HepG2 (cell line): ENCODE results near the gene FAM83G. TPM values are rescaled to one million over a fixed set of nuclear protein-coding genes. Genes with fewer than 3 reads are reported as not detected.

Experiments
- BHLHE40 ChIP-seq: IDR thresholded peaks from 2 replicates; pipeline ENCODE4 v1.6.1; 2011; ENCODE audit warnings: low read length, improper control_type of control experiment
- CSRNP1 ChIP-seq: sonication (generic); formaldehyde crosslinking; IDR thresholded peaks from 2 replicates; pipeline ENCODE4 v1.8.1; 2023; ENCODE audit warnings: mild to moderate bottlenecking, missing genetic modification reagents
- HMG20A ChIP-seq: IDR thresholded peaks from 2 replicates; pipeline ENCODE4 v1.6.1; 2016; ENCODE audit warnings: borderline replicate concordance
- MAF1 ChIP-seq: sonication (generic); formaldehyde crosslinking; IDR thresholded peaks from 2 replicates; pipeline ENCODE4 v1.5.0; 2020; ENCODE audit warnings: missing genetic modification reagents, borderline replicate concordance
- MEIS1 ChIP-seq: sonication (generic); formaldehyde crosslinking; IDR thresholded peaks from 2 replicates; pipeline ENCODE4 v1.9.0; 2021; ENCODE audit warnings: mild to moderate bottlenecking, missing genetic modification reagents, moderate library complexity, borderline replicate concordance
- MLLT10 ChIP-seq: sonication (generic); formaldehyde crosslinking; IDR thresholded peaks from 2 replicates; pipeline ENCODE4 v1.4.0; 2020; ENCODE audit warnings: missing genetic modification reagents
- MXD1 ChIP-seq: sonication (generic); formaldehyde crosslinking; IDR thresholded peaks from 2 replicates; pipeline ENCODE4 v1.4.0; 2020; ENCODE audit warnings: mild to moderate bottlenecking, missing genetic modification reagents
- NAIF1 ChIP-seq: sonication (generic); formaldehyde crosslinking; IDR thresholded peaks from 2 replicates; pipeline ENCODE4 v1.5.0; 2020; ENCODE audit warnings: mild to moderate bottlenecking, missing genetic modification reagents, borderline replicate concordance
- RBAK ChIP-seq: sonication (generic); formaldehyde crosslinking; IDR thresholded peaks from 2 replicates; pipeline ENCODE4 v1.5.1; 2020; ENCODE audit warnings: mild to moderate bottlenecking, missing genetic modification reagents
- SALL2 ChIP-seq: sonication (generic); formaldehyde crosslinking; IDR thresholded peaks from 2 replicates; pipeline ENCODE4 v1.8.1; 2023; ENCODE audit warnings: mild to moderate bottlenecking, missing genetic modification reagents, inconsistent platforms
- ZBTB1 ChIP-seq: sonication (generic); formaldehyde crosslinking; IDR thresholded peaks from 2 replicates; pipeline ENCODE4 v1.4.0; 2020; ENCODE audit warnings: missing genetic modification reagents, borderline replicate concordance
- ZBTB43 ChIP-seq: sonication (generic); formaldehyde crosslinking; conservative IDR thresholded peaks from 2 replicates; pipeline ENCODE4 v1.4.0; 2020; ENCODE audit warnings: missing genetic modification reagents
- ZNF382 ChIP-seq: sonication (generic); formaldehyde crosslinking; IDR thresholded peaks from 2 replicates; pipeline ENCODE4 v1.5.0; 2020; ENCODE audit warnings: missing genetic modification reagents, mild to moderate bottlenecking, borderline replicate concordance
- ZNF510 ChIP-seq: sonication (generic); formaldehyde crosslinking; IDR thresholded peaks from 2 replicates; pipeline ENCODE4 v1.4.0; 2020; ENCODE audit warnings: low read depth, mild to moderate bottlenecking, missing genetic modification reagents
- ZNF543 ChIP-seq: sonication (generic); formaldehyde crosslinking; IDR thresholded peaks from 2 replicates; pipeline ENCODE4 v1.4.0; 2020; ENCODE audit warnings: mild to moderate bottlenecking, missing genetic modification reagents
- ZNF646 ChIP-seq: sonication (generic); formaldehyde crosslinking; IDR thresholded peaks from 2 replicates; pipeline ENCODE4 v1.9.0; 2021; ENCODE audit warnings: mild to moderate bottlenecking, missing genetic modification reagents
- ZNF678 ChIP-seq: sonication (generic); formaldehyde crosslinking; IDR thresholded peaks from 2 replicates; pipeline ENCODE4 v1.4.0; 2020; ENCODE audit warnings: mild to moderate bottlenecking, missing genetic modification reagents
- ZNF775 ChIP-seq: sonication (generic); formaldehyde crosslinking; IDR thresholded peaks from 2 replicates; pipeline ENCODE4 v1.4.0; 2020; ENCODE audit warnings: missing genetic modification reagents, mild to moderate bottlenecking, moderate library complexity, borderline replicate concordance
- ZNF816 ChIP-seq: sonication (generic); formaldehyde crosslinking; IDR thresholded peaks from 2 replicates; pipeline ENCODE4 v1.8.0; 2022; ENCODE audit warnings: missing genetic modification reagents, mild to moderate bottlenecking, borderline replicate concordance
- polyA plus RNA-seq, 8 experiments: library from polyadenylated mRNA; depleted of rRNA in 3 of 8; stranded (reverse) in 7 of 8; unstranded in 1 of 8; fragments of >200 nt; fragmentation: Illumina TruSeq in 4 of 8; extraction: Trizol in 4 of 8; gene quantifications; 2 replicates each; pipeline versions ENCODE4 v1.2.1 to v1.2.3, GENCODE V29; 2011 to 2016; ENCODE audit warnings: low read depth in 4 of 8, missing spikeins in 1 of 8, mixed read lengths in 1 of 8; ENCODE audit not compliant: insufficient read depth in 1 of 8
- total RNA-seq, 5 experiments: library from RNA; depleted of rRNA; stranded (reverse); fragments of >200 nt; fragmentation: Illumina TruSeq; extraction: Trizol; gene quantifications; 2 replicates each; pipeline ENCODE4 v1.2.3, GENCODE V29; 2016; ENCODE audit warnings: low read depth in 1 of 5

Gene FAM83G
- total and polyA plus RNA-seq, 2 of the 13 experiments (the other 11 are each of a cell fraction or from before 2014, with no cell fraction given), result 13.7 to 18.6 TPM

GRCh38 chr17:19004421-19005136 is at the start of gene FAM83G (continued):
- no peak for TF ChIP-seq ZNF646 (CRISPR knock-in tag)
- no peak; the same call in 1 of the 2 replicates for TF ChIP-seq MXD1 (CRISPR knock-in tag)
- TF ChIP-seq ZNF382 (CRISPR knock-in tag), result no peak
- TF ChIP-seq MLLT10 (CRISPR knock-in tag), result no peak
- no peak for TF ChIP-seq CSRNP1
- no peak for TF ChIP-seq SALL2
- no peak for TF ChIP-seq ZNF510 (CRISPR knock-in tag)
- no peak for TF ChIP-seq ZNF816 (CRISPR knock-in tag)
- peak; percentile 51; the same call in 1 of the 2 replicates for TF ChIP-seq ZNF543 (CRISPR knock-in tag)
- TF ChIP-seq ZNF775 (CRISPR knock-in tag), result no peak
- peak; percentile 65; the same call in 1 of the 2 replicates for TF ChIP-seq ZNF678 (CRISPR knock-in tag)
- TF ChIP-seq BHLHE40, result peak; percentile 96
- TF ChIP-seq MEIS1, result peak; percentile 64; the same call in 1 of the 2 replicates
- no peak; the same call in 1 of the 2 replicates for TF ChIP-seq ZBTB43 (CRISPR knock-in tag)
- TF ChIP-seq NAIF1 (CRISPR knock-in tag), result no peak
- TF ChIP-seq MAF1 (CRISPR knock-in tag), result no peak
- TF ChIP-seq ZBTB1, result no peak
- no peak for TF ChIP-seq HMG20A (CRISPR knock-in tag)
- TF ChIP-seq RBAK, result no peak
